Measurements from ENCODE around the gene JMY.
A peak's percentile ranks its signal among the peaks of the same experiment; 100 is the strongest.

JMY gene

DNA sequence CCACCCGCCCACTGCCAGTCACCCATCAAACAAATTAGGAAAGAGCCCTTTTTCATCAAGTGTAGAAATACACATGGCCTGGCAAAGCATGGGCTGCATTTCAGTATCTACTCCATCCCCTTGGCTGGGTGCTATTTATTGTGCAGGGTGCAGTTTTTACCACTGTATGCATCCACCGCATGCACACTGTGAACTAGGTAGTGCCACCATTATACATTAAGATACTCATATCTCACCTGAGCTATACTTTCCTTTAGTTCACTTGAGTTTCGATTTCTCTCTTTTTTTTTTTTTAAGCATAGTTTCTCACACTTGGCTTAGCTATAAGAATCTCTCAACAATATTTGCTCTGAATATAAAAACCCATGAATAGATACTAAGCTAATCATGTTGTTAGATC is 49.4 kb downstream of the JMY start:
- H3K27ac ChIP-seq: no peak overlapping the region
- H3K4me3 ChIP-seq: no peak overlapping the region
- H3K9ac ChIP-seq: no peak overlapping the region
- H3K4me2 ChIP-seq: no peak overlapping the region
- peaks cover 14% of the 10 kb centered on the region; the same call in 1 of the 2 replicates for H3K36me3 ChIP-seq
- no peaks in the 10 kb centered on the region for H3K9me3 ChIP-seq
- no peaks in the 10 kb centered on the region for H3K4me1 ChIP-seq
- H3K27me3 ChIP-seq: no peaks in the 10 kb centered on the region
- H4K20me1 ChIP-seq: peaks cover 11% of the 10 kb centered on the region; the same call in 1 of the 2 replicates
- TF ChIP-seq Cebpa-rat (IDR thresholded peaks at IDR 0.05): no peak

DNA sequence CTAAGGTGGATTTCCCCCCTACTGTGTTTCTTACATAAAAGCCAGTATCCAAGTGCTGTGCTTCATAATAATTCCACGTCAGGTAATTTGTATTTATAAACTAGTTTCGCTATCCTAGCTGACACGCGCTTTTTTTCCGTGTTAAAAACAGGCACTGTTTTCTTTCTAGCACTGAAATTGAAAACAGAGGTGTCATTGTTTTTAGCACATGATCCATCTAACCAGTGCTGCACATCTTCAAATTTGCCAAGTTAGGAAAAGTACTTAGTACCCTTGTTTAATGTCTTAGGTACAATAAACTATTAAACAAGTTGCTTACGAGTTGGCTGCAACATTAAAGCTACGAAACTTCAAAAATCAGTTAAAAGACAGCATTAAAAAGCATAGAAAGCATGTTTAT is 49.9 kb downstream of the JMY start:
- H3K9ac ChIP-seq: no peak overlapping the region
- H3K4me3 ChIP-seq: no peak overlapping the region
- no peak overlapping the region for H3K4me2 ChIP-seq
- H3K4me1 ChIP-seq: no peaks in the 10 kb centered on the region
- no peak overlapping the region for H3K27ac ChIP-seq
- H3K9me3 ChIP-seq: no peaks in the 10 kb centered on the region
- no peak for TF ChIP-seq Cebpa-rat (IDR thresholded peaks at IDR 0.05)
- H3K27me3 ChIP-seq: no peaks in the 10 kb centered on the region
- H3K36me3 ChIP-seq: peaks cover 19% of the 10 kb centered on the region
- peaks cover 11% of the 10 kb centered on the region; the same call in 1 of the 2 replicates for H4K20me1 ChIP-seq

GRCh38 chr5:79287380-79287779 is 51.4 kb downstream of the JMY start:
- H3K4me1 ChIP-seq: no peaks in the 10 kb centered on the region
- H4K20me1 ChIP-seq: peaks cover 11% of the 10 kb centered on the region; the same call in 1 of the 2 replicates
- no peak overlapping the region for H3K9ac ChIP-seq
- peaks cover 32% of the 10 kb centered on the region for H3K36me3 ChIP-seq
- H3K4me2 ChIP-seq: no peak overlapping the region
- no peaks in the 10 kb centered on the region for H3K9me3 ChIP-seq
- no peak for TF ChIP-seq Cebpa-rat (IDR thresholded peaks at IDR 0.05)
- H3K27ac ChIP-seq: no peak overlapping the region
- no peaks in the 10 kb centered on the region for H3K27me3 ChIP-seq
- H3K4me3 ChIP-seq: no peak overlapping the region

DNA sequence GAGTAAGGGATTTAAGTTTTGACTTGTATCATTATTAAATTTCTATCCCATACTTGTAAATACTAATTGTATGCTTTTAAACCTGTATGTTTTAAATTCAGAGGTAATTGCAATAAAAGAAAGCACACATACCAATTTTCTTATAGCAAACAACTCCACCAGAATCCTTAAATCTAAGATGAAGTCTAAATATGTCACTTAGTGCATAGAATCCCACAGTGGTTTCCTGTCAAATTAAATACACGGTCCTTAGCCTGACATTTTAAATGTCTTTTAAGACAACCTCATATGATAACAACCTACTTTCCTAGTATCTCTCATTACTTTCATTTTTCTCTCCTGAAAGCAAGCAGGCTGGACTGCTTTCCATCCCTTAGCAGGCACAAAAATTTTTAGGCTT is 52.0 kb downstream of the JMY start:
- TF ChIP-seq Cebpa-rat (IDR thresholded peaks at IDR 0.05): no peak
- Histone ChIP-seq H3K4me2 (no peak overlapping the region), H3K27me3 (no peaks in the 10 kb centered on the region), H3K4me1 (no peaks in the 10 kb centered on the region), H3K9ac (no peak overlapping the region), H3K4me3 (no peak overlapping the region), H3K9me3 (no peaks in the 10 kb centered on the region), H3K36me3 (peaks cover 29% of the 10 kb centered on the region), H4K20me1 (peaks cover 11% of the 10 kb centered on the region; the same call in 1 of the 2 replicates), H3K27ac (no peak overlapping the region)

DNA sequence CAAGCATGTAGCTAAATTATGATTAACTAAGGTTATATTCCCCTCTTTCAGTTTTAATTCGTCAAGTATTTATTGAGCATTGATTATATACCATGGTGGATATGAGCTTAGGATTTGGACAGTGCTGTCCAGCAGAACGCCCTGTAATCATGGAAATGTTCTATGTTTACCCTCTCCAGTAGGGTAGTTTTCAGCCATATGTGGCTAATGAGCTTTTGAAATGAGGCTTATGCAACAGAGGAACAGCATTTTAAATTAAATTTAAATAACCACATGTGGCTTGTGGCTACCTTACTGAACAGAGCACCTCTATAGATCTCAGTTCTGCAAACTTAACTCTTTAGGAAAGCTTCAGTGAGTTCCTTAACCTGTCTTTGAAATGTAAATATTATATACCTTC is 59.1 kb downstream of the JMY start:
- H3K4me1 ChIP-seq: peaks cover 12% of the 10 kb centered on the region; the same call in 1 of the 2 replicates
- peaks cover 29% of the 10 kb centered on the region for H3K36me3 ChIP-seq
- TF ChIP-seq Cebpa-rat (IDR thresholded peaks at IDR 0.05): no peak
- H3K9ac ChIP-seq: no peak overlapping the region
- no peak overlapping the region for H3K4me2 ChIP-seq
- H3K27me3 ChIP-seq: no peaks in the 10 kb centered on the region
- no peaks in the 10 kb centered on the region for H3K9me3 ChIP-seq
- H3K27ac ChIP-seq: no peak overlapping the region
- H3K4me3 ChIP-seq: no peak overlapping the region
- no peaks in the 10 kb centered on the region for H4K20me1 ChIP-seq

DNA sequence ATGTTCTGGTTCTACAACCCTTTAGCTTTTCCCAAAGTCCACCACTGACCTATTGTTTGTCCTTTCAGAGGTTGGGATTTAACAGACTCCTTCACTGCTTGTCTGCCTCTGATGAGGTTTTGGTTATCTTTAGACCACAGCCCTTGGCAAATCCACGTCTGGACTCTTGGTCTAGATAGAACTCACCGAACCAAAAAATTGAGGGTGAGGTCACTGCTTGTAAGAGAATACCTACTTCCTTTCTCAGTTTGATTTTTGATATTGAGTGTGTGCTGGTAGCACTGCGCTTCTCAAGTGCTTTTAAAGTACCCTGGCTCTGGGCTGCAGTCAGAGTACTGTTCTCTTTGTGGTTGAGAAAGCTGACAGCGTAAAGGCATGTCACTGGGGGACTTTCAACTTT is 61.7 kb downstream of the JMY start:
- no peaks in the 10 kb centered on the region for H3K9me3 ChIP-seq
- H3K4me1 ChIP-seq: peaks cover 12% of the 10 kb centered on the region; the same call in 1 of the 2 replicates
- H3K27ac ChIP-seq: no peak overlapping the region
- peaks cover 33% of the 10 kb centered on the region for H3K36me3 ChIP-seq
- no peak overlapping the region for H3K4me3 ChIP-seq
- 0 out of 2 replicates have a peak overlapping the region, but pooled peaks have one; percentile 8 for H3K4me2 ChIP-seq
- no peak for TF ChIP-seq Cebpa-rat (IDR thresholded peaks at IDR 0.05)
- no peaks in the 10 kb centered on the region for H3K27me3 ChIP-seq
- H4K20me1 ChIP-seq: no peaks in the 10 kb centered on the region
- H3K9ac ChIP-seq: no peak overlapping the region

DNA sequence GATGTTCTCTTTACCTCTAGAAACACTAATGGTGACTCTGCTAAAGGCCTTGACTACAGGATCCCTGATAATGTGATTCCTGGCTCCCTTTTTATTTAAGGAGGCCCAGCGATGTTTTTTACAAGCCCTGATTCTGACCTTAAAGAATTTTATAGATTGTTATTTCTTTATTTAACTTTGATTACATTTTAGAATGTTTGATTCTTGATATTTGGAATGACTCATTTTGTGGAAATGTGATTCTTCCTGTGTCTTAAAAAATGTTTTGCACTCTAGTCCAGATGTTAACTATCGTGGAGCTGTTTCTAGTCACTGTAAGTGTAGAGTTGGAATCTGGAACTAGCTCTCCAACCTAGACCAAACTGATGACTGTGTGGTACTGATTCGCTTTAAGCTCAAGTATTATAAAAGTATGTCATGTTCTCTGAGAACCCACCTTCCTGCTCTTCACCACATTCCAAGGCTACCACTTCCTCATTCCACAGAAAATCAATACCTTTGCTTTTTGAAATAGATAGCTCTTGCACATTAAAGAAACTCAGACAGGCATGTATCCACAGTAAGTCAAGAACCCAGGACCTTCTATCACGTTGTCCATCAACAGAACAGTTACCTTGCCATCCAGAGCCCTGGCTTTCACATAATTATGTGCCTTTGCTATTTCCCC is 65.2 kb downstream of the JMY start:
- Histone ChIP-seq H3K9ac (no peak overlapping the region), H3K27me3 (no peaks in the 10 kb centered on the region), H3K27ac (no peak overlapping the region), H3K4me1 (peaks cover 12% of the 10 kb centered on the region; the same call in 1 of the 2 replicates), H3K4me2 (no peak overlapping the region), H3K36me3 (peaks cover 66% of the 10 kb centered on the region), H3K9me3 (no peaks in the 10 kb centered on the region), H4K20me1 (no peaks in the 10 kb centered on the region), H3K4me3 (no peak overlapping the region)
- no peak for TF ChIP-seq Cebpa-rat (IDR thresholded peaks at IDR 0.05)

GRCh38 chr5:79302454-79302853 is 66.5 kb downstream of the JMY start:
- H3K36me3 ChIP-seq: peaks cover 77% of the 10 kb centered on the region
- no peak overlapping the region for H3K27ac ChIP-seq
- no peak for TF ChIP-seq Cebpa-rat (IDR thresholded peaks at IDR 0.05)
- no peak overlapping the region for H3K9ac ChIP-seq
- H3K9me3 ChIP-seq: no peaks in the 10 kb centered on the region
- H3K27me3 ChIP-seq: no peaks in the 10 kb centered on the region
- peaks cover 8% of the 10 kb centered on the region; the same call in 1 of the 2 replicates for H3K4me1 ChIP-seq
- H3K4me2 ChIP-seq: no peak overlapping the region
- no peaks in the 10 kb centered on the region for H4K20me1 ChIP-seq
- H3K4me3 ChIP-seq: no peak overlapping the region

GRCh38 chr5:79305706-79306105 is 69.8 kb downstream of the JMY start:
- peaks cover 75% of the 10 kb centered on the region for H3K36me3 ChIP-seq
- no peaks in the 10 kb centered on the region for H4K20me1 ChIP-seq
- H3K9ac ChIP-seq: no peak overlapping the region
- no peaks in the 10 kb centered on the region for H3K27me3 ChIP-seq
- H3K4me1 ChIP-seq: no peaks in the 10 kb centered on the region
- no peak overlapping the region for H3K4me2 ChIP-seq
- no peaks in the 10 kb centered on the region for H3K9me3 ChIP-seq
- no peak overlapping the region for H3K27ac ChIP-seq
- no peak for TF ChIP-seq Cebpa-rat (IDR thresholded peaks at IDR 0.05)
- H3K4me3 ChIP-seq: no peak overlapping the region

- TF ChIP-seq Cebpa-rat (IDR thresholded peaks at IDR 0.05): no peak
- no peaks in the 10 kb centered on the region for H3K27me3 ChIP-seq
- H4K20me1 ChIP-seq: no peaks in the 10 kb centered on the region
- no peak overlapping the region for H3K4me2 ChIP-seq
- H3K4me1 ChIP-seq: no peaks in the 10 kb centered on the region
- no peak overlapping the region for H3K4me3 ChIP-seq
- H3K9ac ChIP-seq: no peak overlapping the region
- H3K36me3 ChIP-seq: peaks cover 64% of the 10 kb centered on the region
- no peaks in the 10 kb centered on the region for H3K9me3 ChIP-seq
- no peak overlapping the region for H3K27ac ChIP-seq
Measured at GRCh38 chr5:79318935-79319614, 83.1 kb downstream of the JMY start.

All from BLaER1 (cell line).